ENCODE results near the gene MRPL53.
"Not testable (repeated sequence)": the region's sequence is repeated elsewhere in the genome, so short reads cannot be mapped to it uniquely, and the experiment has no call there.

Gene MRPL53

GRCh38 chr2:74481431-74481830 lies 9.0 kb upstream of the MRPL53 start:
- no peak for DNase-seq

DNA sequence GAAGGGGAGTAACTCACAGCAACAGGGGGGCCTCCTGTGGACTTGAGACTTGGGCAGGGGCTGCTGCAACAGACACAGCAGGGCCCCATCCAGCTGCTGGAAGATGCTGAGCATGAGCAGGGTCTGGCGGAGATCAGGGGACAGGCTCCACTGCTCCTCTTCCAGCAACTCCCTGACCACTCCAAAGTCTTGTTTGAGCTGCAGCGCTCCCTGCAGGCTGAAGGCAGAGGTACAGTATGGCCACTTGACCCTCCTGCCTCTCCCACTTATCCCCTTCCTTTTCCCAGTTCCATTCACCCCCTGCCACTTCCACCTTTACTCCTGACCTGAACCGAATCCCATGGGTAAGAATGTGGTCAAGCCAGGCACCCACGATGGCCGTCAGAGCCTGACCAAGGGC lies 2.4 kb upstream of the MRPL53 start:
- no peak for DNase-seq

DNA sequence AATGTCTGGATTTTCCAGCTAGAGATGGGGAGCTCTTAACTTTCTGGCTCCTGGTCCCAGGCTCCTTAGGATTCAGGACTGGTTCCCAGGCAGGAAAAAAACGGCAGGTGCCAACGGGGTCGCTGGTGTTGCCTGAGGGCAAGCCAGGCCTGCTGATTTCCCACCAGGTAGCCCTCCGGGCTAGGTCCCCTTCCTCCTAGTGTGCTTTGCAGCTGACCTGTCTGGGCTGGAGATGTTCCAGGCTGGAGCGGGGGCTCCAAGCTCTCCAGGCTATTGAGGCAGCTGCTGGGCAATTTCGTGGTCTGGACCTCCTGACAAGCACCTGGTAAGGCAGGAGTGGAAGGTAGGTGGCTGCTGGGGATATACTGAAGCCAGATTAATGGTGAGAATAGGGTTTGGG lies 2.0 kb upstream of the MRPL53 start:
- no peak for DNase-seq

GRCh38 chr2:74472945-74473258 lies 422 bp upstream of the MRPL53 start:
- no peak for DNase-seq

GRCh38 chr2:74471332-74472065 lies 981 bp downstream of the MRPL53 start:
- no peak for DNase-seq

DNA sequence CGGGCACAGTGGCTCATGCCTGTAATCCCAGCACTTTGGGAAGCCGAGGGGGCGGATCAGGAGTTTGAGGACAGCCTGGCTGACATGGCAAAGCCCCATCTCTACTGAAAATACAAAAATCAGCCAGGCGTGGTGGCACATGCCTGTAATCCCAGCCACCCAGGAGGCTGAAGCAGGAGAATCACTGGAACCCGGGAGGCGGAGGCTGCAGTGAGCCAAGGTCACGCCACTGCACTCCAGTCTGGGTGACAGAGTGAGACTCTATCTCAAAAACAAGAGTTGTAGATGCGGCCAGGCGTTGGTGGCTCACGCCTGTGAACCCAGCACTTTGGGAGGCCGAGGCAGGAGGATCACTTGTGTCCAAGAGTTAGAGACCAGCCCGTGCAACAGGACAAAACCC lies 1.7 kb downstream of the MRPL53 start:
- DNase-seq, result not testable (repeated sequence)

DNA sequence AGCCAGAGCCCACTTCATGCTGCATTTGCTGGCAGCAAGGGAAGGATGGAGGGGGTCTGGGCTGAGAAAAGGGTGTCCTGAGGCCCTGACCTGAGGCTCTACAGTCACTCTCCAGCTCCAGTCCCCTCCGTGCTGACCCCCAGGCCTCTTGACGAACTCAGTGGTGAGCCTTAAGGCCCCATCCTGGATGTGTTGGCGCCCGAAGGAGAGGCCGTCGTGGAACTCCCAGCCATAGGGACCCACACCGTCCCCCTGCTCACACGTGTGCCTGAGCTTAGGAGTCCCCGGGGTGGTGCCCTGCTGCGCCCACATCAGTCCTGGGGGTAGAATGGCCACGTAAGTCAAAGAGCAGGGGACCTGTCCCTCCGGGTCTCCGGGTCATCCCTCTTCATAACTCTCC lies 8.1 kb downstream of the MRPL53 start:
- no peak for DNase-seq

GRCh38 chr2:74462786-74463105 lies 9.7 kb downstream of the MRPL53 start:
- no peak for DNase-seq

DNA sequence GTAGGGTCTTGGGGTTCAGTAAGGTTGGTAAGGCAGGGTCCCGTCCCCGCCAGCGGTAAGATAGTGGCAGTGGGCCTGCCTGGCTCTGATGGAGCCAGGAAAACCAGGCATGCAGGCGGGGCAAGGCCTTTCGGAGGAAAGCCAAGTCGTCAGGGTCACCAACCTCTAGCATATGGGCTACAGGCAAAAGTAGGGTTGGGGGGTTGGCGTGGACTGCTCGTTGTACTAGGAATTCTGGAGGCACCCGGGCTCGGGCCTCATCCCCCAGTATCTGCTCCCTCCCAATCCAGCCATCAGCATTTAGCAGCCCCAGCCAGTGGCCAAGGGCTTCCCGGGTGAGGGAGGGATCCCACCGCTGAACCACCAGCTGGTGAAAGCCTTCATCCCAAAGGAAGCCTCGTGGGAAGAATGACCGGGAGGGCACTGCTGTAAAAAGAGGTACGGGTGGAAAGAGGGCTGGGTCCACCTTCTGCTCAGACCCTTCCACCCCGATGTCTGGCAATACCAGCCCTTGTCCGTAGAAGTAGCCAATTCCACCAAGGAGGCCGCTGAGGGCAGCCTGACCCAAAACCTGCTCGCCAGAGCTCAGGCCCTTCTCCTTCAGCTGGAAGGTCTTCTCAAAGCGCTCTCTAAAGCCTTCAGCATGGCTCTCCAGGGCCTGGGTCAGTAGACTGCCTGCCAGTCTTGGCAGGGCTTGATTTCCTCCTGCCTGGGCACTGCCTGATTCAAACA lies 10.3 kb downstream of the MRPL53 start:
- no peak for DNase-seq

DNA sequence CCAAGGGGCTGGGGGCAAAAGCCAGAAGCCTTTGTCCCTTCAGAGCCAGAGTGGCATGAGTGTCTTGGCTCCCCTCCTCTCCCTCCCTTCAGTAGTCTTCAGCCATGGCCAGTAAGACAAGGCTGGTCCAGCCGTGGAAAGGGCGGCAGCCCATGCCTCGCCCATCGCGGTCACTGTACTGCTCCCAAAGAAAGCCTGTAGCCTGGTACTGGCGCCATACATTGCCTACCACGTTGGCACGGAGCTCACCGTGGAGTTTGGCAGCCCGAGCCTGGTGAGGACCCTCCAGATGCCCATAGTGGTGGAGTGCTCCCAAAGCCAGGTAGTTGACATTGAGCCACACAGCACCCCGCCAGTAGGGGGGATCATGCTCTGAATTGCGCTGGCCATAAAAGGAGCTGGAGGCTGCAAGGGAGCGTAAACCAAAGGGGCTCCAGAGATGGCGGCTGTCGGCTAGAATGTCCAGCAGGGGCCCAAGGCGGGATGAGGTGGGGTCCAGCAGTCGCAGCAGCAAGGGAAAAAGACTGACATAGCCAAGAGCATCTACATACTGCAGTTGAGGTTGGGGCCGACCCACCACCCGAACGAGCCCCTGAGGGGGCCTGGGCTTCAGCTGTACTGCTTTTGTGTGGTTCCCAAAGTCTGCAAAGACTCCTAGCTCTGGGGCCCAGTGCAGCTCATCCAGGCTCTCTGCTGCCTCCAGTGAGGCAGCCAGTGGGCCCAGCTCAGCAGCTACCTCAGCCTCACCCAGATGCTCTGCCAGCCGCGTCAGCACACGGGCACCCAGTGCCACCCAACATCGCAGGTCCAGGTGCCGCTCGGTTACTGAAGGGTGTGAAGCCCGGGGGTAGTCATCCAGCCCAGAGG lies 11.1 kb downstream of the MRPL53 start:
- no peak for DNase-seq

GRCh38 chr2:74460187-74460586 lies 12.3 kb downstream of the MRPL53 start:
- DNase-seq, result not testable (repeated sequence)

DNA sequence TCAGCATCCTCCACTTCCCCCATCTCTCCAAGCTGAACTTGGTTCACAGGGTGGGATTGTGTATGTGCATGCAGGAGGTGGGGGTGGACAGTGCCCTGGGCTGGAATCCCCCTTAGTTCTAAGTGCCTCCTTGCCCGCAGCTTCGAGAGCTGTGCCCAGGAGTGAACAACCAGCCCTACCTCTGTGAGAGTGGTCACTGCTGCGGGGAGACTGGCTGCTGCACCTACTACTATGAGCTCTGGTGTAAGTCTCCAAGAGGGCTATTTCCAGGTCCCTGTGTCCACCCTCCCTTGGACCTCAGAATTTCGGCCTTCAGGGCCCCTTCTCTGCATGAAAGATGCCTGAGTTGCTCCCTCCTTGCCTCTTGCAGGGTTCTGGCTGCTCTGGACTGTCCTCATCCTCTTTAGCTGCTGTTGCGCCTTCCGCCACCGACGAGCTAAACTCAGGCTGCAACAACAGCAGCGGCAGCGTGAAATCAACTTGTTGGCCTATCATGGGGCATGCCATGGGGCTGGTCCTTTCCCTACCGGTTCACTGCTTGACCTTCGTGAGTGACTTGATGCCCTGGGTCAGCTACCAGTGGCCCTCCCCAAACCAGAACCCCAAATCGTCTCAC lies 12.9 kb downstream of the MRPL53 start:
- not testable (repeated sequence) for DNase-seq

DNA sequence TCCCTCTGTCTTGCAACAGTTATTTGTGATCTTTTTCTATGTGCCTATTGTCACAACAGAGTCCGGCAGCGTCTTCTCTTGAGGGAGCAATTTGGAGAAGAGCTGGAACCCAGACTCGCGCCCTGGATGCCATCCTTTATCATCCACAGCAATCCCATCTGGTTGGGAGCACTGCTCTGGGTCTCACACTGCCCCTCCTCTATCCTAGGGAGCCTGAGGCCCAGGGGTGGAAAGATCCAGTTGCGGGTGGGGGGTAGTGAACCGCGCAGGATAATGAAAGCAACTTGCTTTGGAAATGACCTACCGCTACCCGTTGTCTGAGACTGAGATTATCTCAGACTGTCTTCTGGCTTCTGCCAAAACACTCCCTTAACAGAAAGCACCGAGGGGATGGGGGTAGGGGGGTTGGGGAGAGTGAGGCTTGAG lies 13.5 kb downstream of the MRPL53 start:
- no peak for DNase-seq

DNA sequence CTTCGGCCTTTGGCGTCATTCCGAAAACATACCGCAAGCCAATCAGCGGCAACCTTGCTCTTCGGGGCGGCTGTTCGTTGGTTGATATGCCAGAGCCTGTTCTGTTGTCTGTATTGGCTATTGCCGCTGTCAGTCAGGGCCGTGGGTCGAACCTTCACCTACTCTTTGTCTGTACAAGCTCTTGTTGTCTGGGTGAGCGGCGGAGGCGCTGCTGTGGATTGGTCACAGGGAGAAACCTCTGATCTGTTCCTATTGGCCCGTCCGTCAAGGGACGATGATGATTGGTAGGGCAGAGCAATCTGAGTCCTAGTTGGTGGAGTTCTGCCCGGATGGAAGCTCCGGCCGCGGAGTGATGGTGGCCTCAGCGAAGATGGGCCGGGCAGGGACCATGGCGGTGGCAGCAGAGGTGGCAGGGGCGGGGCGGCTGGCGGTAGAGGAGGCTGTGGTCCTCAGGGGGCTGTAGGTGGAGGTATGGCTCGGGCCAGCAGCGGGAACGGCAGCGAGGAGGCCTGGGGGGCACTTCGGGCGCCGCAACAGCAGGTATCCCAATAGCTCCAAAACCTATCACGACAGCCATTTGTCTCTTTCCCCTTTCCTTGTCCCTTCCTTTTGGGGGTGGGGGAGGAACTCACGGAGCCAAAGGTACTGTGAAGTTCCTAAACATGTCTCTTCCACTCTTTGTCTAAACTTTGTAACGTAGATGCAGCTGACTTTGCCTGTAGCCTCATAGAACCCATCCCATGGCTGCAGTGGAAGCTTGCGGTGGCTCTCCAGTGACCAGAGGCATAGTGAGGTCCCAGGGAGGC lies 14.1 kb downstream of the MRPL53 start, which contains the start of gene WBP1:
Gene WBP1 (plus strand): TSS at position 307 of the 806 bp plus-strand sequence. CDS start 165 bp downstream, at position 472.
- peak; percentile 100 for DNase-seq

DNA sequence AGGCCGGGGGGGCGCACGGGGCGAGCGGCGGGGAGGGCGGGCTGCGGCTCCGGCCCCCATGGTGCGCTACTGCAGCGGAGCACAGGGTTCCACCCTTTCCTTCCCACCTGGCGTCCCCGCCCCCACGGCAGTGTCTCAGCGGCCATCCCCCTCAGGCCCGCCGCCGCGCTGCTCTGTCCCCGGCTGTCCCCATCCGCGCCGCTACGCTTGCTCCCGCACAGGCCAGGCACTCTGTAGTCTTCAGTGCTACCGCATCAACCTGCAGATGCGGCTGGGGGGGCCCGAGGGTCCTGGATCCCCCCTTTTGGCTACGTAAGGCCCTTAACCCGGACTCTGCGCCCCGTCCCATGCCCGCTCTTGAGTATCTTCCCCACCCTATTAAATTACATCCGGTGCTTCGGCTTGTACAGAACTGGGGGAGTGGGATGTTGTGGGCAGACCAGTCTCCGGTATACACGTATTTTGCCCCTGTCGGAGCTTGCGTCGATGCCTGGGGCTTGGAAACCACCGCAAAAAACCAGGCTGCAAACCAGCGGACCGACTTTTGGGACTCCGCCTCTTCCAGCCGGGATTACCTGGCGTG lies 14.8 kb downstream of the MRPL53 start:
- peak; percentile 62 for DNase-seq

DNA sequence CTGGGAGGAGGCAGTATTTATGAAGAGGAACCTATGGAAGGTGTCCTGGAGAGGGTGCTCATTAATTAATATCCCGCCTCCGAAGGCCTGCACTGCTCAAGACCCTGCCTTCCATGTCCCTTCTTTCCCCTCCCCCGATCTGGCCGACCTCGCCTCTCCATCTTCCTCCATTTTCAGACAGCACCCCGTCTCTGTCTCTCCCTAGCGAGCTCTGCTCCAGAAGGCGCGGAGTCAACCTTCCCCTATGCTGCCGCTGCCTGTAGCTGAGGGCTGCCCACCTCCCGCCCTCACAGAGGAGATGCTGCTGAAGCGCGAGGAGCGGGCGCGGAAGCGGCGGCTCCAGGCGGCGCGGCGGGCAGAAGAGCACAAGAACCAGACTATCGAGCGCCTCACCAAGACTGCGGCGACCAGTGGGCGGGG lies 15.3 kb downstream of the MRPL53 start:
- no peak for DNase-seq

- peak; percentile 94 for DNase-seq
Measured at GRCh38 chr2:74454654-74455511, 17.6 kb downstream of the MRPL53 start, which contains the start of gene INO80B. Gene INO80B, plus strand, starts transcription at chr2:74455087. Its CDS starts 30 bp downstream, at chr2:74455117.

GRCh38 chr2:74450570-74451190 lies 21.8 kb downstream of the MRPL53 start:
- no peak for DNase-seq

DNA sequence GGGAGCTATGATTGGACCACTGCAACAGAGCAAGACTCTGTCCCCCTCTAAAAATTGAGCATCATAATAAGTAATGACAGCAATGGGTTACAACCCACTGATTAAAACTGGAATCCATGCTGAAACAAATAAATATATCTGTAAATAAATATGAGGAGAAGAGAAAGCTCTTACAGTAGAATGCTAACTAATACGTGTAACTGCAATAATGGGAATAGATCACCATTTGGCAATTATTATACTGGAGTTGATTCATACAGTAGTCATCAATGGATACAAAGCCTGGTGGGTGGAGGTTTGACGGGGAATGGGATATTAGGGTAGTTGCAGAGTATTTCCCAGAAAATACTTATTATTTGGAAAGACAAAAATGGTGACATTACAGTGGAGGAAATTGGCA lies 23.7 kb downstream of the MRPL53 start:
- DNase-seq, result no peak
